Neural cell (in vitro differentiated cells): ENCODE measurements around the gene ODF4. TPM values are rescaled to one million over a fixed set of nuclear protein-coding genes. Genes with fewer than 3 reads are reported as not detected.

Experiments
- polyA plus RNA-seq: library from polyadenylated mRNA; depleted of rRNA; stranded (reverse); fragments of >200 nt; gene quantifications from 2 replicates; pipeline ENCODE4 v1.2.3, GENCODE V29; 2014
- small RNA-seq, 3 experiments: library from RNA; depleted of rRNA; stranded (forward); fragments of <200 nt; gene quantifications; one replicate each; pipeline ENCODE3, GENCODE V24; 2012

The ODF4 gene
- polyA plus RNA-seq, 1 donor from 2014 or later, result not detected

Small RNAs within 50 kb of the gene (small RNA-seq; reads per million reads assigned to genes)
- 0 reads per million in 3 experiments for gene RF00265

Other genes with a start within 250 kb of the ODF4 start
- 0.77 and 1.6 TPM in 2 replicates for gene ALOXE3, start 221.3 kb upstream of the ODF4 start, polyA plus RNA-seq
- 7.3 and 15.3 TPM in 2 replicates for gene HES7, start 215.7 kb upstream of the ODF4 start, polyA plus RNA-seq
- 1.9 and 2.0 TPM in 2 replicates for gene PER1, start 187.4 kb upstream of the ODF4 start, polyA plus RNA-seq
- 91.6 and 98.3 TPM in 2 replicates for gene VAMP2, start 176.9 kb upstream of the ODF4 start, polyA plus RNA-seq
- gene TMEM107, start 163.5 kb upstream of the ODF4 start, polyA plus RNA-seq, result 23.3 and 31.7 TPM in 2 replicates
- gene BORCS6, start 149.7 kb upstream of the ODF4 start, polyA plus RNA-seq, result 12.1 and 13.7 TPM in 2 replicates
- 0.84 and 4.8 TPM in 2 replicates for gene AURKB, start 129.3 kb upstream of the ODF4 start, polyA plus RNA-seq
- gene CTC1, start 91.8 kb upstream of the ODF4 start, polyA plus RNA-seq, result 11.9 and 16.5 TPM in 2 replicates
- 11.0 and 11.7 TPM in 2 replicates for gene PFAS, start 90.6 kb upstream of the ODF4 start, polyA plus RNA-seq
- 20.9 and 42.5 TPM in 2 replicates for gene RANGRF, start 51.2 kb upstream of the ODF4 start, polyA plus RNA-seq
- gene SLC25A35, start 44.4 kb upstream of the ODF4 start, polyA plus RNA-seq, result 0.25 TPM in 1 of 2 replicates, not detected in the other
- gene ARHGEF15, start 29.6 kb upstream of the ODF4 start, polyA plus RNA-seq, result 0.10 and 0.14 TPM in 2 replicates
- gene RPL26, start 43.4 kb downstream of the ODF4 start, polyA plus RNA-seq, result 3,508 and 4,061 TPM in 2 replicates
- not detected in 2 replicates for gene RNF222, start 58.0 kb downstream of the ODF4 start, polyA plus RNA-seq
- 25.7 and 33.8 TPM in 2 replicates for gene NDEL1, start 96.0 kb downstream of the ODF4 start, polyA plus RNA-seq